Left colon (tissue), 2 donors: ENCODE measurements around the gene KCNJ15. TPM values are rescaled to one million over a fixed set of nuclear protein-coding genes. Genes with fewer than 3 reads are reported as not detected.

Source experiments
- ATAC-seq: fragments of 200-7000 bp; cut with Tn5 transposase; one replicate; pipeline ENCODE4 v1.9.1; 2020; ENCODE audit warnings: mild to moderate bottlenecking, moderate library complexity
- DNase-seq, 2 donors: peaks; one replicate each; pipeline ENCODE4 v3.0.0-alpha.2; 2020
- intact Hi-C, 2 donors: fragments of 100-400 bp; cut with DNase I in 1 of 2; cut with micrococcal nuclease in 1 of 2; formaldehyde crosslinking; loops; one replicate each; pipeline versions ENCODE4 v1.11.2 to v1.14.0; 2022; cut with DNase I, micrococcal nuclease
- total RNA-seq, 2 donors: library from RNA; stranded (reverse); fragmentation: NEBNext Ultra II Directional; extraction: Animal tissue kit (Norgen Biotek cat#: 25700); gene quantifications; one replicate each; pipeline ENCODE4 v1.2.1, GENCODE V29; 2021
- donor health status: DM: no; HTN: no; CAD: no.
- donor health status: DM: yes; HTN: yes; CAD: no.

The KCNJ15 gene
- total RNA-seq, 2 donors from 2014 or later: 0.21 TPM; not detected in 1

- ATAC-seq (no peak), DNase-seq (no peak)
- intact Hi-C loops: no loop called here
These were observed 56.0 kb downstream of the KCNJ15 start for GRCh38 chr21:38312822-38313221.

DNA sequence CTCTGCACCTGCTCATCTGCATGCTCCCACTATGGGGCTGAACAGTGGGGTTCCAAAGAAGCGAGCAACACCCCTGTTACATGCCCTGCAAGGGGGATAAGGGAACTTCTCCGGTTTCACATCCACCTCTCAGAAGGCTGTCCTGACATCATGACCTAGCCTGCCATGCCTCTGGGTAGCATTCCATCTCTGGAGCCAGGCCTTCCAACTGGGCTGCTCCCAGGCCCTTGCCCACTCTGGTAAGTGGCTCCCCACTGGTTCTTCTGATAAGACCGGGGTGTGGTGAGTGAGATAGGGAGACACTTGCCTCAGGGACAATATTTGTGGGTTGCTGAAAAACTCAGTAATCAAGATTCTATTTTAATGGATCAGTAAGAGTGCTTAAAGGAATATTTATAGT, 57.8 kb downstream of the KCNJ15 start:
- ATAC-seq (no peak), DNase-seq (no peak)
- intact Hi-C loops: no loop called here

DNA sequence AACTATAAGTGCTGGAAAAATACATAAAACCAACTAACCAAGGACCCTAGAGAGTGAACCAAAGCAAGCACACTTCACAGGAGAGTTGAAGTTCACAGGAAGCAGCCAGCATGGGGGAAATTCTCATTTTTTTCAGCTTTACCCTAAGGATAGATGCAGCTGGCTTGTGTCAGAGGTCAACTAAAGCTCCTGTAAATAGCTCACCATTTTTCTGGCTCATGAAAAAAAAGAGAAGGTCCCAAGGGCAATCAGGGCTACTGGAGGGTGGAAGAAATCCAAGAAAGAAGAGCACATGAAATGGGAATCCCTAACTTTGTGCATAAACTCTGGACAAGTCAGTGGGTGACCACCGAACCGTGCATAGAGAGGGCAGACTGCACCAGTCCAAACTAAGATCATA, 58.3 kb downstream of the KCNJ15 start:
- intact Hi-C loops: no loop called here
- no peak for ATAC-seq
- DNase-seq: no peak

DNA sequence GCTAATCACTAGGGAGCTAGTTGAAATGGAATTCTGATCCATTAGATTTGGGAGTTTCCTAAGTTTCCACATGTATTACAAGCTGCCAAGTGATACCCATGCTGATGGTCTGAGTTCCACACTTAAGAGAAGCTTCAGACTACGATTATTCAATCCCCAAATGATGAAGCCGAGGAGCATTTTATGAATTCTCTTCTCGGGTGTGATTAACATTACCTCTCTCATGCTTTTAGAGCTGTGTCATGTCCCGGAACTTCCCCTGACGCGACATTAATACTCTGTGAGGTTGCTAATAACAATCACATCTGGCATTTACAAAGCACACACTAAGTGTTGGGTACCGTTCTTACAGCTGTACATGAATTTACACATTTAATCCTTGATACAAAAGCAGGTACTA, 63.0 kb downstream of the KCNJ15 start:
- ATAC-seq (no peak), DNase-seq (no peak)
- intact Hi-C loops: no loop called here

DNA sequence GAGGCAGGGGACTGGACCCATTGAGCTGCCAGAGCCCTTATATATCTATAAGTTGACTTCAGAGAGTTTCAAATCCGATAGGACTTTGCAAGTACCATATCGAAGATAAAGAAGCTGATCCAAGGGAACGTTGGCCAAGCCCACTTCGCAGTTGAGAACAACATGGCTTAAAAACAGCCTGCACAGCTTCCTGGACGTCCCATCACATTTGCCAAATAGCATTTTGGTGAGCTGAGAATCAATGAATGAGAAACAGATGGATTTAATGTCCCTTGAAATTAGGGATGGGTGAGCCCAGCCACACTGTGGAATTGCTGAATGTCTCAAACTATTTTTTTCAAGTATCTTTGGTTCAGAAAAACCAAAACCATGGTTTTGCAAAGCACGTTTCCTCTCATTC, 64.8 kb downstream of the KCNJ15 start:
- intact Hi-C loops: no loop called here
- DNase-seq (no peak), ATAC-seq (no peak)

DNA sequence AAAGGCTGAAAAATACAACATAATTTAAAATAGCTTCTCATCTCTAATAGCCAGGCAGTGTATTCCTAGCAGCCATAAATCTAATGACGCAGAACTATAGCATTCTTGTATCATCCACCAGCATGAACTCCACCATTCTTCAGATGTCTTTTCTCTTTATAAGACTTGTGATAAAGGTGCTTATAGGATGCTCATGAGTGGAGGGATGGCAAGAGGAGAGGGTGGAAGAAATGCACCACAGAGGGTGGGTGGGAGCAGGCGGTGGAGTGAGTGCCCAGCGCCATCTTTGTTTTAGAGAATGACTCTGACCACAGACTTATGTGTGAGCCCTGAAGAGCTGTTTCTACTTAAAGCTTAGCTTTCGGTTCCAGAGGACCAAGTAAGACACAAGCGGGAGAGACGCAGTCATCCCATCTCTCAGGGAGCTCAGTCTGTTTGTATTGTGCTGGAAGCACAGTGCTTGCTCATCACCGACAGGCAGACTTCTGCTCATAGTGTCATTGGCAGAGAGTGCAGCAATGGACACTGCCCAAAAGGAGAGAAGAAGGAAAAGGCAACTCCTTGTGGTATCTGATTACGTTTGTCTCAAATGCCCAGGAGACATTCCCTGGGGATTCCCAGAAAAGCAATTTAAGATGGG, 65.6 kb downstream of the KCNJ15 start:
- ATAC-seq: no peak
- no peak for DNase-seq
- intact Hi-C loops: no loop called here

DNA sequence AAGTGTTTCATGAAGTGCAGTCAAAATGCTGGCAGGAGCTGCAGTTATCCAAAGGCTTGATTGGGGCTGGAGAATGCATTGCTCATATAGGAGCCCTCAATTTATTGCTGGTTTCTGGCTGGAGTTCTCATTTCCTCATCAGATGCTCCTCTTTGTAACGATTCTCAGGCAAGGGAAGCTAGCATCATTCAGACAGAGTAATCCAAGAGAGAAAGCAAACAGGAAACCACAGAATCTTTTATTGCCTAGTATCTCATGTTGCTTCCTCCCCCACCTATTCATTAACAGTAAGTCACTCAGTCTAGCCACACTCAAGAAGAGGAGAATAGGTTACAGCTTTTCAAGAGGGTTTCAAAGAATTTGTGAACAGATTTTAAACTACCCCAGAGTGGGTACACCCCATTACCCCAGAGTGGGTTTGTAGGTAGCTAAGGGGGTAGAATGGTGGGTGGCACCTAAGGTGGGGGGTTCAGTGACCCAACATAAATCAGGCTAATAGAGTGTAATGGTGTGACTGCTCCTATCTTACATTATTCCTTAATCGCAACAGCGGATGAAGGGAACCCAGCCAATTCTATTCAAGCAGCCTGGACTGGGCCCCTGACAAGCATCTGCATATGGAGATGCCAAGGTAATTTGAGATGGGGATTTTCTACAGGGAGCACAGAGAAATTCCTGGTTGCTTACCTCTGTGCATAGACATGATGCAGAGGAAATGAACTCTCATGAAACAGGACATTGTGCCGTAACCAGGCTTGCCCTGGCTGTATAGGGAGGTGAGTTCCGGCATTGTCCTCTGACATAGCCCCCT, 67.1 kb downstream of the KCNJ15 start:
- intact Hi-C loops: no loop called here
- ATAC-seq: peak; percentile 58
- no peak for DNase-seq

GRCh38 chr21:38325216-38325615, 68.4 kb downstream of the KCNJ15 start:
- no peak for ATAC-seq
- intact Hi-C loops: no loop called here
- DNase-seq: no peak

- intact Hi-C loops: no loop called here
- DNase-seq (no peak), ATAC-seq (no peak)
These were observed 69.1 kb downstream of the KCNJ15 start for GRCh38 chr21:38325731-38326420.

DNA sequence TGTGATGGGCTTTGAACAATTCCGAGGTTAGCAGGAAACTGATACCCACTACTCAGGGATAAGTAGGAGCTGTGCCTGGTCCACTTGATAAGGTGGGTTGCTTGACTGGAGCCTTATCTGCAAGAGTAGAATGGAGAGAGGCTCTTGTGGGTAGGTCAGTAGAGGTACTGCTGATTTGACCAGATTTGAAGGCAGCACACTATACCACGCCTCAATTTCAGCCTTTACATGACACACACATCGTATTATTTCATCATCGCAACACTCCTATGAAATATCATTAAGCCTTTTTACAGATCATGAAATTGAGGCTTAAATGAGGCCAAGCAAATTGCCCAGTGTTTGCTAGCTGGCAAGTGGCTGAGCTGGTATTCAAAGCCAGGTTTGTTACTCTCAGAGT, 69.6 kb downstream of the KCNJ15 start:
- intact Hi-C loops: no loop called here
- DNase-seq (no peak), ATAC-seq (no peak)

- intact Hi-C loops: no loop called here
- DNase-seq (no peak), ATAC-seq (no peak)
These were observed 70.1 kb downstream of the KCNJ15 start for GRCh38 chr21:38326899-38327298.

DNA sequence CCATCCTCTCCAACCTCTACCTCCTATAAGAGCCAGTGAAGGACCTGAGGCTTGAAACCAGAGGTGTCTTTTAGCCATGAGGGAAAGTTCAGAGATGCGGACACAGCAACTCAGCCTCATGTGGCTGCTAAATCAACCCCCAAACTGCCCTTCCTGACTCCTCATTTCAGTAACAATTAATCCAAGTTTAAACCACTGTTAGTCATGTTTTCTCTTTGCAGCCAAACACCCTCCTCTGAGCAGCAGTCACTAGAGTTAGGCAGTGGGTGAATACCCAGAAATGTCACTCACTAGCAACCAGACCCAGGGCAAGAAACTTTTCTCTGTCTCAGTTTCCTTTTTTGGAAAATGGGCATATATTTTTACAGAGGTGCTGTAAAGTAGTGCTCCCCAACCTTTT, 71.2 kb downstream of the KCNJ15 start:
- no peak for ATAC-seq
- intact Hi-C loops: no loop called here
- DNase-seq: no peak

DNA sequence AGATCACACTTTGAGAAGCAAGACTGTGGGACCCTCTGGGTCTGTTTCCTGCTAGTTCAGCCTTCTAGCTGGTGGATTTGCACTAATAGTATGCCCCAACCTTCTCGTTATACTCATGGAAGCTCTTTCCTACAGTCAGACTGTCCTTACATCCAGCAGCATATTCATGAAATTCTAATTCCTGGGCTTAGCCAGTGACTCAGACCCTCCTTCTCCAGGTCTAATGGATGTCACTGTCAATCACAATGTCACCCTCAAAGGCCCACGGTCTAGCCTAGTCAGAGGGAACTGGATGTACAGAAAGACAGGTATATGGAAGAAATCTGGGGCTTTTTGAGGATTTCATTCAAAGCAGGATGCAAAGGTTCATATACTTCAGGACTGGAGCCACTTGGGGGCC, 72.4 kb downstream of the KCNJ15 start:
- no peak for ATAC-seq
- no peak for DNase-seq
- intact Hi-C loops: no loop called here

GRCh38 chr21:38330666-38331065, 73.9 kb downstream of the KCNJ15 start:
- ATAC-seq: no peak
- DNase-seq: no peak
- intact Hi-C loops: no loop called here

GRCh38 chr21:38333301-38334272, 76.8 kb downstream of the KCNJ15 start:
- no peak for ATAC-seq
- DNase-seq: no peak
- intact Hi-C loops: no loop called here

DNA sequence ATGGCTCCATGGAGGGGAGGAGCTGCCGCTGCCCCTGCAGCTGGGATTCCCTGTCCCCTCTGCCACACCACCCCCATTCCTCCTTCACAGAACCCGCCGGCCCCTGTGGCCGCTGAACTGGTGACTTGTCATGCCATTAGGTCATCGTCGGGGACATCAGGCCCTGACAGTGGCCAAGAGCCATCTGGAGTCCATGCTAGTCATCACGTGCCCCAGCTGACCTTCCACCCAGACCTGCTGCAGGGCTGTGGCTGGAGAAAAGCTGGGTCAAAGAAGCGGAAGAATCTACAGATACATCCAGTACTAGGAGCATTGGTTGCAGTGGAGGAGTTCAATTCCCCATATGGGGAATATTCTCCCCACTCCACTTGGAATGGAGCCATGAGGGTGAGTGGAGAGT, 78.1 kb downstream of the KCNJ15 start:
- intact Hi-C loops: no loop called here
- ATAC-seq (no peak), DNase-seq (no peak)

DNA sequence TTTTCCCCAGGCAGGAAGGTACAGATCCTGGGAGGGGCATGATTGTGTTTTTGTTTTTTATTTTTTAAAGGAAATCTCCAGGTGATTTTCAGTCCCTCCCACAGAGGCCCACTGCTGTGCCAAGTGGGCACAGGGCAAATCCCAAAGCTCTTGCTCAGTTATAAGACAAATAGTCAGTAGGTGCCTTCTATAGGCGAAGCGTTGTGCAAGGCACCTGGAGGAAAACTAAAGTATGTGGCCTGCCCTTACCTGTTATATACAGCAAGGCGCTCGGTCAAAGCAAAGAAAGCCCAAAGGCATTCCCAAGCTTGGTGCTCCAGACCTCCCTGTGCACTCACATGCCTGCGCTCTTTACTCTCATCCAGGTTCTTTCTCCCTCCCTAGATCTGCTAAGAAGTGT, 81.0 kb downstream of the KCNJ15 start:
- no peak for ATAC-seq
- DNase-seq: no peak
- intact Hi-C loops: no loop called here

DNA sequence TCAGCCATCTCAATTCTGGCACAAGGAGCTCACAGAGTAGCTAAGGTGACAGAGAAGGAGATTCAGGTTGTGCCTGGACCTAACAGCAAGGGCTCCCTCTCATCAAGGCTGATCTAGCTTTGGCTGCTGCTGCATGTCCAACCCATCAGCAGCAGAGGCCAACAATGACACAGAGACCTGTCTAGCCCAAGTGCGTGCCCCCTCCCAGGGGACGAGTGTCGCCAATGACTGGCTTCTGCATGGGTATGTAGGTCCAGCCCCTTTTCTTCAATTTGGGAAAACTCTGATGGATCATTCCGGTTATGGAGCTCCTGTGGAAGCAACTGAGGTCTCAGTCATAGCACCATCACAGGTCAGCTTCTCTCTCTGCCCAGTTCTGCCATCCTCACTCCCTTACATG, 83.3 kb downstream of the KCNJ15 start:
- no peak for DNase-seq
- intact Hi-C loops: no loop called here
- no peak for ATAC-seq

- ATAC-seq: no peak
- no peak for DNase-seq
- intact Hi-C loops: no loop called here
These were observed 84.8 kb downstream of the KCNJ15 start for GRCh38 chr21:38341546-38342012.
